Raji (cell line): ENCODE measurements around the gene CNN1.

ENCODE experiments used
- POLR2A ChIP-seq: IDR thresholded peaks from 2 replicates; pipeline ENCODE4 v1.6.1; 2011; ENCODE audit warnings: low read depth, low read length, control low read depth; ENCODE audit not compliant: insufficient read depth

CNN1 gene

DNA sequence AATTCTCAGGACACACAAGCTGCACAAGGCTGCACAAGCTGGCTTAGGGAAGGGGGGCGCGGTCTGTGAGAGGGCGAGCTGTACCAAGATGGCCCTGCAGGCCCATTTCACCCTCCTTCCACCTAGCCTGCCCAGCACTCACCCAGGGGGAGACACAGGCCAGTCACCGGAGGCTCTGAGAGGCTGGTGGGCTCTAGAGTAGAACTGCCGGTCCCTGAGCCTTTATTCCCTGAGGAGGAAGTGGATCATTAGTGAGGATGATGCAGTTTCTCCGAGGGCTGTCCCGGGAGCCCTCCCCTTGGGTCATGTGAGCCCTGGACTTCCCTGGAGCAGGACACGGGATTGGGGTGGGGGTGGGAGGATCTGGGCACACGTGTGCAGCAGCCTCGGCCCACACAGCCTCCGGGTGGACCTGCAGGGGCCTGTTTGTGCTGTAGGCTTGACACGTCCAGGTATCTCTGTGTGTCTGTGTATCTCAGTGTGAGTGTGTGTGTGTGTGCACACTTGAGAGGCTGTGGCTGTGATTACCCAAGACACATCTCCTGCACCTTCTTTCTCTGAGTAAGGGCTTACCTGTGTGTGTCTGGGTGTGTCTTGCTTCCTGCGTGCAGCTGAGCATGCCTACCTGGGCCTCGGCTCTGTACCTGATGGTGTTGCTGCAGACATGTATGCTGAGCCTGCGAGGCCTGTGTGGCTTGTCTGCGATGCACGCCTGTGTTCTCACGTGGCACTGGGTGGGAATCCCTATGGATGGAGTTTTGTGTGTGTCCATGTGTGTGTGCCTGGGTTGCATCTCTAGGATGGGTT lies 39.0 kb downstream of the CNN1 start, which contains the start of gene ACP5:
TSS of gene ACP5 (minus strand) at position 195 of the 807 bp plus-strand sequence. CDS start 328 bp downstream, outside the sequence.
- TF ChIP-seq POLR2A = no peak

DNA sequence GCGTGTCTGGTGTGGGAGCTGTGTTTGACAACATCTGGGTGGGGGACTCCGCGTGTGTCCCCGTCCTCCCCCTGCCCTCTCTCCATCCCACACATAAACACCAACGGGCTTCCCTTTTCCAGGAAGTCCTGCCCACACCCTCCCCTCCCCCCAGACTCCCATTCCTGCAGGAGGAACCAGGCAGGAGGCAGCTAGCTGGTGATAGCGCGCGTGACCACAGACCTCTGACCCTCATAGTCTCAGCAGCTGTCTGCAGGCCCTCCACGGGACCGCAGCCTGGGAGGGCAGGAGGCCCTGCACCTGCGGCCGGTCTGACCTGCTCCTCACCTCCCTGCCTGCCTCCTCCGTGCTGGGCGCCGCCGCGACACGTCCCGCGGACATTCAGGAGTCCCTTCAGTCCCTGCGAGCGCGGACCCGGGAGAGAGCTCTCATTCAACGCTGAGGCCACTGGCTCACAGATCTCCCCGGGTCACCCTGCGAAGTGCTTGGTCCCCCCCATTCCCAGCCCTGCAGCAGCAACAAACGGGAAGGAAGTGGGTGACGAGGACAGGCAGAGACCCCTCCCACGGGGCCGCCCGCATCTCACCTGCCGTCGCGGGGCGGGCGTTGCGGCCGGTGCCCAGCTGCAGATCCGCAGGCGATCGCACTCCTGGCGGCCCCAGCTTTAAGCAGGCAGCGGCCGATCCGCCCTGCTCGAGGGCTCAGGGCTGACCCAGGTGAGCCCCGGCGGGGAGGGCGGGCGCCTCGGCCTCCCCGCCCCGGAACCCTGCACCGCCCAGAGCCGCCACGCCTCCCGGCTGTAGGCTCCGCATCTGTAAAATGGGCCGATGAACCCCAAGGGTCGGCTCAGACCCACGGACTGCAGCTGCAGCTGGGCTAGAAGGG lies 39.8 kb downstream of the CNN1 start:
- TF ChIP-seq POLR2A = no peak

DNA sequence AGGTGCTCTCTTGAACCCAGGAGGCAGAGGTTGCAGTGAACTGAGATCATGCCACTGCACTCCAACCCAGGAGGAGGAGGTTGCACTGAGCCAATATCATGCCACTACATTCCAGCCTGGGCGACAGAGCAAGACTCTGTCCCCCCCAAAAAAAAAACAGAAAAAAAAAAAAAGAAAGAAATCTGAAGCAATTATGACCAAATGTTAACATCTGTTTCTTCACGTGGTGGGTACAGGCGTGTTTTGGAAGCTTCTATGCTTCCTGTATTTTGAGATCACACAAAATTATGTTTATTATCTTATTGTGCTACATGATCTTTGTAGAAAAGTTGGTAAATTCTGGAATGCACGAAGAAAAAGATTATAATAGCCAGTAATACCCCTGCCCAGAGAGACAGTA lies 41.5 kb downstream of the CNN1 start:
- TF ChIP-seq POLR2A = no peak

DNA sequence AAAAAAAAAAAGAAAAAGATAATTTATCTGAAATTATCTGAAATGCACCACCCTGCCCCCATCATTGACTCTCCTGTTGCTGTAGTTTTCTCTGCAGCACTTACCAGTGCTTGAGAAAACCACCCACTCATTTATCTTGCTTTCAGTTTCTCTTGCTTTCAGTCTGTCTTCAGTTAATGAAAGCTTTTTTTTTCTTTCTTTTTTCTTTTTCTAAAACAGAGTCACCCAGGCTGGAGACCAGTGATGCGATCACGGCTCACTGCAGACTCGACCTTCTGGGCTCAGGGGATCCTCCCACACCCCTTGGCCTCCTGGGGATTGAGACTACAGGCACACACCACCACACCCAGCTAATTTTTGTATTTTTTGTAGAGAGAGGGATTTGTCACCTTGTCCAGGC lies 43.1 kb downstream of the CNN1 start:
- 0 out of 2 replicates have a peak, but pooled peaks have one; percentile 26 for TF ChIP-seq POLR2A

DNA sequence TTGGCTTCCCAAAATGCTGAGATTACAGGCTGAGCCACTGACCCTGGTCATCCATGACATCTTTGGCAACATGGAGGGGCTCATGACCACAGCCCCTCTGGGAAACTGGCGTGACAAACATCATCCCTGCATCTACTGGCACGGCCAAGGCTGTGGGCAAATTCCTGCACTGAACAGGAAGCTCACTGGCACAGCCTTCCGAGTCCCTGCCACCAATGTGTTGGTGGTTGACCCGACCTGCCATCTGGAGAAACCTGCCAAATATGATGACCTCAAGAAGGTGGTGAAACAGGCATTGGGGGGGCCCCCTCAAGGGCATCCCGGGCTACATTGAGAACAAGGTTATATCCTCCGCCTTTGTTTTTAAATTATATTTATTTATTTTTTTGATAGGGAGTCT lies 47.7 kb downstream of the CNN1 start:
- no peak for TF ChIP-seq POLR2A

DNA sequence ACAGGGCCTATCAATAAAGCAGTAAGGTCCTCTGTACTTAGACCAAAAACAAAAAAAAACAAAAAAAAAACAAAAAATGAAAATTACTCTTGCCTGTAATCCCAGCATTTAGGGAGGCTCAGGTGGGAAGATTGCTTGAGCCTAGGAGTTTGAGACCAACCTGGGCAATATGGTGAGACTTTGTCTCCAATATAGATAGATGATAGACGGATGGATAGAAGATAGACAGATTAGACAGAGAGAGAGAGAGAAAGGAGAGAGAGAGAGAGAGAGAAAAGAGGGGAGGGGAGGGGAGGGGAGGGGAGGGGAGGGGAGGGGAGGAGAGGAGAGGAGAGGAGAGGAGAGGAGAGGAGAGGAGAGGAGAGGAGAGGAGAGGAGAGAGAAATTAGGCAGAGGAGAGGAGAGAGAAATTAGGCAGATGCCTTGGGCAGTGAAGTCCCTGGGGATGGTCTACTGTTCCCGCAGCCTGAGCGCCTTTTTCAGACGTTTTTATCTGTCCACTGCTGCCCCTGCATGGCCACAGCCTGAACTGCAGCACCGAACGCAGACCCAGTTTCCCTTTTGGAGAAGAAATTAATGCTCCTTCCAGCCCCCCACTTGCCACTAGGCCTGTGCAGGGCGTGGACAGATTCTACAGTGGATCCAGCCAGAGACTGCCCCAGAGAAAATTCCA lies 48.8 kb downstream of the CNN1 start:
- 0 out of 2 replicates have a peak, but pooled peaks have one; percentile 34 for TF ChIP-seq POLR2A

DNA sequence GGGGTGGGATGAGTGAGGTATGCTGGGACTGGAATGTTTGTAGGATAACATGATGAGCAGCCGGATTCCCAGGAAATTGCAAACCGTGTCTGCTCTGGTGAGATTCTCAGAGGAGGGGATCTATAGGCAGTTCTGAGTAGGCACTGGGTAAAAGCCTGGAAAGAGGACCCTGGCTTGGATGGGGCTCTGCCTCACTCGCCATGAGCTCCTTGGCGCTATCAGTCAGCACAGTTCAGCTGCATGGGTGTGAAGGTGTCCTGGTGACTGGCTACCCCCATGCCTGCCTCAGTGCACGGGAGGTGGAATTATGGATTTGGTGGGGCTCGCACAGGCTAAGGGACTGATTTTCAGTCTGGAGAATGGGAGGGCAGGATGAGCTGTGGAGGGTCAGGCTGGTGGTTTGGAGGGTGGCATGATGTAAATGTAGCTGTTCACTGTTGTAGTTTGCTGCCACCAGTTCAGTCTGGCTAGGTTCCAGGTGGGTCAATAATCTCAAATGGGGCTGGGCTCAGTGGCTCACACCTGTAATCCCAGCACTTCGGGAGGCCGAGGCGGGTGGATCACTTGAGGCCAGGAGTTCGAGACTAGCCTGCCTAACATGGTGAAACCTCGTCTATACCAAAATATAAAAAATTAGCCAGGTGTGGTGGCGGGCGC lies 49.5 kb downstream of the CNN1 start:
- no peak for TF ChIP-seq POLR2A

DNA sequence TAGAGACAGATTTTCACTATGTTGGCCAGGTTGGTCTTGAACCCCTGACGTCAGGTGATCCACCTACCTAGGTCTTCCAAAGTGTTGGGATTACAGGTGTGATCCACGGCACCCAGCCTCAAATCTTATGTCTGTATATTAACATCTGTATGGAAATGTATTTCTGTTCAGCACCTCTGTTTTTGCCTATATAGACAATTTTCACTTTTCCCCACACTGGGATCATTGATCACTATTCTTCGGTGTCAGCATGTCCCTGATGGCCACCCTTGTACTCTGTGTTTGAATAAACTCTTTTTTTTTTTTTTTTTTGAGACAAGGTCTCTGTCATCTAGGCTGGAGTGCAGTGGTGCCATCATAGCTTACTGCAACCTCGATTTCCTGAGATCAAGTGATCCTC lies 55.4 kb downstream of the CNN1 start:
- TF ChIP-seq POLR2A = no peak

DNA sequence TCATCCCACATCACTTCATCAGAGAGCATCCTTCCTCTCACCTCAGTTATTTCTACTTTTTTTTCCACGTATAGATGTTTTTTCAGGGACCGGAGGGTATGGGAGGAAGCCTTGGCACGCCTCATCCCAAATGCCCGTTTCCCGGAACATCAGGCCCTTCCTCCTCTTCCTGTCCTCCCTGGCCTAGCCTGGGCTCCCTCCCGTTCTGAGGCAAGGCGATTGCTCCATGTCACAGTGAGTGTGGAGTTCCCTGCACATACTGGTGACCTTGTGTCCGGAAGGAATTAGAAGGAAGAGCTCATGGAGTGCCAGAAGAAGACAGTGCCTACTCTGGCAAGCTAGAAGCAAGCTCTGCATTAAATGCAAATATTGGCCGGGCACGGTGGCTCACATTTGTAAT lies 57.5 kb downstream of the CNN1 start:
- TF ChIP-seq POLR2A = no peak

DNA sequence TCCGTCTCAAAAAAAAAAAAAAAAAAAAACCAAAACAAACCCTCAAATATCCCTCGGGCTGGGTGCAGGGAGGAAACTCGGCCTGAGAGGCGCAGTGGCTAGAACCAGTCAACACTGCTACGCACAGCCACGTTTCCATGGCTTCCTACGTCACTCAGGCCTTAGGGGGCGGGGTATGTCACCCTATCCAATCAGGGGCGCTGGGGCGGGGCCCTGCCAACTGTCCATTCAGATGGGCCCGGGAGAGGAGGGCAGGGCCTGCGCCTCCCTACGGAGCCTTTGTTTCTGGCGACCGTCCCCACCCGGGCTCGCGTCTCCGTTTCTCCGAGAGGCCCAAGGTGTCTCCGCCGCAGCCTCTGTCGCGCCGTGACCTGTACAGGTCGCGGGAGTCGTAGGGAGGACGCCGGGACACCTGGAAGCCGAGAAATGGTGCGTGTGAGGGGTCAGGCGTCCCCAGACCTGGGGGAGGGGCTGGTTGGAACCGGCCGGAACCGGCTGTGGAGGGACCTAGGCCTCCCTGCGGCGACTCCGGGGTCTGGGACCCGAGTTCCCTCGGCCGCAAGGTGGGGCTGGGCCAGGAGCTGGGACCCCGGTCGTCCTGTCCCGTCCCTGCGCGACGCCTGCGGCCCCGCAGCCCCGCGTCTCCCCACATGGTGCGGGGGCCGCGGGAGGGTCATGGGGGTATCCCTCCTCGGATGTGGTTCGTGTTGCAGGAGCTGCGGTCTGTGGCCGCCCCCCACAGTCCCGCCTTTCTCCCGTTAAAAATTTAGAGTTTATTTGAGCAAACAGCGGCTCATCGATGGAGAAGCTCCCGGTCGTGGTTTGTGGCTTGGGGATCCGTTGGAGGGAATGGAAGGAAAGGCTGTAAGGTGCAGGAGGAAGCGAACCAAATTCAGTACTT lies 58.8 kb downstream of the CNN1 start, which contains the start of gene ZNF627:
TSS of gene ZNF627 (plus strand) at position 282 of the 901 bp plus-strand sequence. CDS start at position 427, 145 bp downstream.
- TF ChIP-seq POLR2A = peak; percentile 96

DNA sequence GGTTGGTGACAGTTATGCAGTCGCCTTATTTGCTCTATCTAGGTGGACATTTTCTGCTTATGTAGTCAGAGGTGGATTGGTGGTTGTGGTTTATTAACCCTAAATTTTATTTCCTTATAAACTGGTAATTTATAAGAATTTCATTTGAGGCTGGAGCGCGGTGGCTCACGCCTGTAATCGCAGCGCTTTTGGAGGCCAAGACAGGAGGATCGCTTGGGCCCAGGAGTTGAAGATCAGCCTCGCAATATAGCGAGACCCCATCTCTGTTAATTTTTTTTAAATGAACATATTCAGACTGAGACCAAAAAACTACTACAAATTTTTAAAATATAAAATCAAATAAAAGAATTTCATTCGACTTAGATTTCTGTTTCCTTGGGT lies 59.4 kb downstream of the CNN1 start:
- no peak for TF ChIP-seq POLR2A

DNA sequence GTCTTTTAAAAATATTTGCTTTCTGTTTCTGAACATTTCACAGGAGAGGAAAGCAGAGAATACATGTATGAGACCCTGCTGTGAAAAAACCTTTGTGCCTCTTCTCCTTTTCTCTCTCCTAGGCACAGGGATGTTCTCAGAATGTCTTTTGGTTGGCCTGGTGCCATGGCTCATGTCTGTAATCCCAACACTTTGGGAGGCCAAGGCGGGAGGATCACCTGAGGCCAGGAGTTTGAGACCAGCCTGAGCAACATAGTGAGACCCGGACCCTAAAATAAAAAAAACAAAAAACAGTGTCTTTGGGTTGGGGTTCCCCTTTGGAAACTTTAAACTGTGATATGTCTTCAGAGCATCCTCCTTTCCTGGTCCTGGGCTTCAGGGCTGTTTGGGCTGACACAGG lies 60.1 kb downstream of the CNN1 start:
- no peak for TF ChIP-seq POLR2A
